T-helper 1 cell treated with Interleukin-12 subunit alpha and Interleukin-12 subunit beta and Interleukin-4 antibody, amounts not matched to agents 30 ng/mL and 1 ng/mL, for 36 hours (primary cell): ENCODE data around the gene DGAT2. TPM values are rescaled to one million over a fixed set of nuclear protein-coding genes. Genes with fewer than 3 reads are reported as not detected.
"Not testable (repeated sequence)": the region's sequence is repeated elsewhere in the genome, so short reads cannot be mapped to it uniquely, and the experiment has no call there.

Source experiments
- intact Hi-C: fragments of 100-400 bp; cut with micrococcal nuclease; formaldehyde crosslinking; loops from one replicate; pipeline ENCODE4 v1.15.1; 2024
- total RNA-seq: library from RNA; stranded (reverse); gene quantifications from 2 replicates; pipeline ENCODE4 v1.2.3, GENCODE V29; 2022

DGAT2 gene
- 8.0 and 8.4 TPM in 2 replicates for total RNA-seq

- intact Hi-C loops = loop anchor here (1.0 to 2.0 kb wide), 6 partner anchors 9 to 676 kb away; partner anchors contain the start of genes EMSY, MAP6 and UVRAG
Measured at GRCh38 chr11:75768112-75768908, at the start of gene DGAT2. DGAT2 (plus strand) TSS chr11:75768778; CDS start chr11:75768992, 214 bp downstream.

GRCh38 chr11:75719340-75720239, 49.0 kb upstream of the DGAT2 start:
- intact Hi-C loops = no loop called here

- intact Hi-C loops = no loop called here
Measured at GRCh38 chr11:75720639-75721038, 47.9 kb upstream of the DGAT2 start.

- intact Hi-C loops = no loop called here
Measured at GRCh38 chr11:75721852-75722668, 46.5 kb upstream of the DGAT2 start.

GRCh38 chr11:75722669-75723042, 45.9 kb upstream of the DGAT2 start:
- intact Hi-C loops = loop anchor here (1.0 kb wide), 5 partner anchors 46 to 597 kb away; partner anchors contain the start of gene DGAT2

GRCh38 chr11:75725547-75726320, 42.8 kb upstream of the DGAT2 start:
- intact Hi-C loops = no loop called here

- intact Hi-C loops = no loop called here
Measured at GRCh38 chr11:75728992-75729391, 39.6 kb upstream of the DGAT2 start.

GRCh38 chr11:75731095-75731494, 37.5 kb upstream of the DGAT2 start:
- intact Hi-C loops = no loop called here

- intact Hi-C loops = no loop called here
Measured at GRCh38 chr11:75733071-75733430, 35.5 kb upstream of the DGAT2 start.

GRCh38 chr11:75733431-75734107, 35.0 kb upstream of the DGAT2 start:
- intact Hi-C loops = no loop called here

- intact Hi-C loops = no loop called here
Measured at GRCh38 chr11:75734491-75735180, 33.9 kb upstream of the DGAT2 start.

GRCh38 chr11:75735181-75735845, 33.3 kb upstream of the DGAT2 start:
- intact Hi-C loops = no loop called here

- intact Hi-C loops = no loop called here
Measured at GRCh38 chr11:75737314-75737713, 31.3 kb upstream of the DGAT2 start.

GRCh38 chr11:75740681-75741080, 27.9 kb upstream of the DGAT2 start:
- intact Hi-C loops = no loop called here

GRCh38 chr11:75743159-75743558, 25.4 kb upstream of the DGAT2 start:
- intact Hi-C loops = not testable (repeated sequence)

GRCh38 chr11:75743711-75744563, 24.6 kb upstream of the DGAT2 start:
- intact Hi-C loops = no loop called here

GRCh38 chr11:75745807-75746206, 22.8 kb upstream of the DGAT2 start:
- intact Hi-C loops = no loop called here

GRCh38 chr11:75748729-75749273, 19.8 kb upstream of the DGAT2 start:
- intact Hi-C loops = not testable (repeated sequence)
